Prostate gland (tissue), 2 donors: ENCODE results near the gene EDEM3.

Experiments
- POLR2A ChIP-seq: fragments of 450-650 bp; IDR thresholded peaks from one replicate; pipeline ENCODE4 v1.6.1; 2016; ENCODE audit warnings: antibody characterized with exemption, mild to moderate bottlenecking
- POLR2AphosphoS5 ChIP-seq: sonication (generic); formaldehyde crosslinking; IDR thresholded peaks from one replicate; pipeline ENCODE4 v1.6.1; 2017; ENCODE audit warnings: antibody characterized with exemption
- TF ChIP-seq, protein P1 (sequence below), 4 experiments: fragments of 200-600 bp in 2 of 4; fragments of 450-650 bp in 2 of 4; sonication (generic) in 2 of 4; IDR thresholded peaks; 1 replicate in 3 of 4; 2 replicates in 1 of 4; pipeline ENCODE4 v1.5.1; 2016 to 2019; ENCODE audit warnings: antibody characterized with exemption in 4 of 4, mild to moderate bottlenecking in 2 of 4, moderate library complexity in 2 of 4

DNA sequence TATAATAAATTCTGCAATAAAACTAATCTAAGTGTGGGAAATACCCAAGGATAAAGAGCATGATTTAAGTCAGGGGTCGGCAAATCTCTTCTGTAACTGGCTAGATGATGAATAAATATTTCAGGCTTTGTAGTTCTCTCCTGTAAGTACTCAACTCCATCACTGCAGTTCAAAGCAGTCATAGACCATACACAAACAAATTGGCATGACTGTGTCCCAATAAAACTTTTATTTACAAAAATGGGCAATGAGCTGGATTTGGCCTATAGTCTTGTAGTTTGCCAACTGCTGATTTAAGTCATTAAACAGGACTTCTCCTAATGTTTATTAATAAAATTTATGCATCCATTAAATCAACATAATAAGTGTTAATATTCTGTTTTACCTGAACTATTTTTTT, 49.4 kb downstream of the EDEM3 start:
- TF ChIP-seq, protein P1, sequence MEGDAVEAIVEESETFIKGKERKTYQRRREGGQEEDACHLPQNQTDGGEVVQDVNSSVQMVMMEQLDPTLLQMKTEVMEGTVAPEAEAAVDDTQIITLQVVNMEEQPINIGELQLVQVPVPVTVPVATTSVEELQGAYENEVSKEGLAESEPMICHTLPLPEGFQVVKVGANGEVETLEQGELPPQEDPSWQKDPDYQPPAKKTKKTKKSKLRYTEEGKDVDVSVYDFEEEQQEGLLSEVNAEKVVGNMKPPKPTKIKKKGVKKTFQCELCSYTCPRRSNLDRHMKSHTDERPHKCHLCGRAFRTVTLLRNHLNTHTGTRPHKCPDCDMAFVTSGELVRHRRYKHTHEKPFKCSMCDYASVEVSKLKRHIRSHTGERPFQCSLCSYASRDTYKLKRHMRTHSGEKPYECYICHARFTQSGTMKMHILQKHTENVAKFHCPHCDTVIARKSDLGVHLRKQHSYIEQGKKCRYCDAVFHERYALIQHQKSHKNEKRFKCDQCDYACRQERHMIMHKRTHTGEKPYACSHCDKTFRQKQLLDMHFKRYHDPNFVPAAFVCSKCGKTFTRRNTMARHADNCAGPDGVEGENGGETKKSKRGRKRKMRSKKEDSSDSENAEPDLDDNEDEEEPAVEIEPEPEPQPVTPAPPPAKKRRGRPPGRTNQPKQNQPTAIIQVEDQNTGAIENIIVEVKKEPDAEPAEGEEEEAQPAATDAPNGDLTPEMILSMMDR (IDR thresholded peaks at IDR 0.05) = no peak
- no peak for TF ChIP-seq POLR2A
- peak; percentile 54 for TF ChIP-seq POLR2AphosphoS5
